ENCODE data around the gene SSU72. TPM values are rescaled to one million over a fixed set of nuclear protein-coding genes. Genes with fewer than 3 reads are reported as not detected.

The SSU72 gene
- polyA plus RNA-seq, 1 of the 3 experiments (the other 2 are of a cell fraction), result 104 TPM

- Histone ChIP-seq H3K9me3 (no peaks in the 10 kb centered on the region), H3K9ac (no peak overlapping the region), H4K20me1 (ENCODE audit: insufficient read depth) (peaks cover 10% of the 10 kb centered on the region), H3K79me2 (ENCODE audit: insufficient read depth) (peaks cover 45% of the 10 kb centered on the region), H3K36me3 (replicated peaks in 1 of 2; ENCODE audit: control insufficient read depth in 1 of 2, insufficient read depth in 2 of 2, low read length in 1 of 2) (peaks cover 3 to 7% of the 10 kb centered on the region in 2 experiments), H3K27ac (ENCODE audit: low read depth in 2 of 2, low read length in 1 of 2) (no peak overlapping the region), H3K4me3 (ENCODE audit: low read depth in 2 of 2, low read length in 1 of 2) (no peak overlapping the region), H3K4me2 (no peak overlapping the region), H3K9me2 (no peaks in the 10 kb centered on the region), H2AFZ (ENCODE audit: low read depth) (no peak overlapping the region), H3K4me1 (ENCODE audit: control insufficient read depth in 1 of 2, insufficient read depth in 2 of 2, low read depth in 1 of 2, low read length in 1 of 2) (peaks cover 0 to 18% of the 10 kb centered on the region in 2 experiments; a peak in 1 of 4 replicates), H3K27me3 (ENCODE audit: insufficient read depth) (no peaks in the 10 kb centered on the region), H3F3A (replicated peaks; ENCODE audit: insufficient read depth) (no peaks in the 10 kb centered on the region)
- TF ChIP-seq, protein P1, sequence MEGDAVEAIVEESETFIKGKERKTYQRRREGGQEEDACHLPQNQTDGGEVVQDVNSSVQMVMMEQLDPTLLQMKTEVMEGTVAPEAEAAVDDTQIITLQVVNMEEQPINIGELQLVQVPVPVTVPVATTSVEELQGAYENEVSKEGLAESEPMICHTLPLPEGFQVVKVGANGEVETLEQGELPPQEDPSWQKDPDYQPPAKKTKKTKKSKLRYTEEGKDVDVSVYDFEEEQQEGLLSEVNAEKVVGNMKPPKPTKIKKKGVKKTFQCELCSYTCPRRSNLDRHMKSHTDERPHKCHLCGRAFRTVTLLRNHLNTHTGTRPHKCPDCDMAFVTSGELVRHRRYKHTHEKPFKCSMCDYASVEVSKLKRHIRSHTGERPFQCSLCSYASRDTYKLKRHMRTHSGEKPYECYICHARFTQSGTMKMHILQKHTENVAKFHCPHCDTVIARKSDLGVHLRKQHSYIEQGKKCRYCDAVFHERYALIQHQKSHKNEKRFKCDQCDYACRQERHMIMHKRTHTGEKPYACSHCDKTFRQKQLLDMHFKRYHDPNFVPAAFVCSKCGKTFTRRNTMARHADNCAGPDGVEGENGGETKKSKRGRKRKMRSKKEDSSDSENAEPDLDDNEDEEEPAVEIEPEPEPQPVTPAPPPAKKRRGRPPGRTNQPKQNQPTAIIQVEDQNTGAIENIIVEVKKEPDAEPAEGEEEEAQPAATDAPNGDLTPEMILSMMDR (IDR thresholded peaks at IDR 0.05), result no peak
- TF ChIP-seq FOXJ3 (CRISPR knock-in tag; IDR thresholded peaks at IDR 0.05) (no peak), RCOR1 (IDR thresholded peaks at IDR 0.05; ENCODE audit: low read length) (no peak)
- no peak for DNase-seq
- ChIA-PET POLR2A (no interaction called here), CTCF (no interaction called here)
- WGBS (ENCODE audit: low lambda C conversion rate), result 100% methylated on average over 1 of the region's 9 CpGs
Observed at GRCh38 chr1:1618396-1619068, 43.9 kb upstream of the SSU72 start.

DNA sequence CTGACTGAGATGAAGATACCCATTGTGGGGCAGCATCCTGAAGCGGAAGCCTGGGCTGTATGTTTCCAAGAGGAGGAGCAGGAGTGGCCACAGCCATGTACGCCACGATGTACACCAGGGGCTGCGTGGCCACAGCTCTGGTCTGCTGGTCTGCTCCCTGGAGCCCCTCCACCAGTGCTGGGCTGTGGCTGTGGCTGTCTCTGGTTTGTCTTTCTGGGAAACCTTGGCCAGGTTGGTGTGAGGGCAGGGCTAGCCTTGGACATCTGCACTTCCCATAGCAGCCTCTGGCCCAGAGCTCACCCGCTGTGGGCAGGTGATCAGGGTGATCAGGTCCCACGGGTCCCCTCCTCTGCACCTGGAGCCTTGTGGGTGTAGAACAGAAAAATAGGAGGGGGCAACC, 43.3 kb upstream of the SSU72 start:
- H3K27me3 ChIP-seq (ENCODE audit: insufficient read depth), result no peaks in the 10 kb centered on the region
- peaks cover 3 to 7% of the 10 kb centered on the region in 2 experiments for H3K36me3 ChIP-seq (replicated peaks in 1 of 2; ENCODE audit: control insufficient read depth in 1 of 2, insufficient read depth in 2 of 2, low read length in 1 of 2)
- H3K4me1 ChIP-seq (ENCODE audit: control insufficient read depth in 1 of 2, insufficient read depth in 2 of 2, low read depth in 1 of 2, low read length in 1 of 2), result peaks cover 0 to 18% of the 10 kb centered on the region in 2 experiments; a peak in 1 of 4 replicates
- H3K4me2 ChIP-seq, result no peak overlapping the region
- ChIA-PET CTCF (interaction anchor here (0.6 kb wide), 1 partner anchor 211 kb away, joined by 3 read pairs; no protein-coding TSS in a partner anchor), POLR2A (no interaction called here)
- H2AFZ ChIP-seq (ENCODE audit: low read depth), result no peak overlapping the region
- H3K27ac ChIP-seq (ENCODE audit: low read depth in 2 of 2, low read length in 1 of 2), result no peak overlapping the region
- H3K79me2 ChIP-seq (ENCODE audit: insufficient read depth), result peaks cover 49% of the 10 kb centered on the region
- H4K20me1 ChIP-seq (ENCODE audit: insufficient read depth), result peaks cover 10% of the 10 kb centered on the region
- 100% methylated on average over 1 of the region's 6 CpGs for WGBS (ENCODE audit: low lambda C conversion rate)
- no peak overlapping the region for H3K4me3 ChIP-seq (ENCODE audit: low read depth in 2 of 2, low read length in 1 of 2)
- TF ChIP-seq EP300 (IDR thresholded peaks at IDR 0.05; ENCODE audit: borderline replicate concordance in 1 of 2, low read depth in 1 of 2, low read length in 1 of 2) (no peak), PBX3 (IDR thresholded peaks at IDR 0.05) (no peak), FOSL2 (IDR thresholded peaks at IDR 0.05; ENCODE audit: borderline replicate concordance, low read depth) (no peak), RCOR1 (IDR thresholded peaks at IDR 0.05; ENCODE audit: low read length) (no peak), MEF2A (IDR thresholded peaks at IDR 0.05; ENCODE audit: borderline replicate concordance, low read depth) (no peak), ELF1 (IDR thresholded peaks at IDR 0.05) (no peak), TAF1 (IDR thresholded peaks at IDR 0.05; ENCODE audit: borderline replicate concordance, low read depth, low read length) (no peak), EZH2phosphoT487 (IDR thresholded peaks at IDR 0.05; ENCODE audit: borderline replicate concordance, low read depth) (no peak), CHD2 (IDR thresholded peaks at IDR 0.05; ENCODE audit: low read length, partially characterized antibody) (no peak), MXI1 (IDR thresholded peaks at IDR 0.05; ENCODE audit: low read depth, low read length) (no peak), REST (IDR thresholded peaks at IDR 0.05; ENCODE audit: low read depth, low read length) (no peak), TEAD4 (IDR thresholded peaks at IDR 0.05; ENCODE audit: borderline replicate concordance, insufficient read depth) (no peak), TCF12 (IDR thresholded peaks at IDR 0.05) (no peak)
- TF ChIP-seq, protein P2, sequence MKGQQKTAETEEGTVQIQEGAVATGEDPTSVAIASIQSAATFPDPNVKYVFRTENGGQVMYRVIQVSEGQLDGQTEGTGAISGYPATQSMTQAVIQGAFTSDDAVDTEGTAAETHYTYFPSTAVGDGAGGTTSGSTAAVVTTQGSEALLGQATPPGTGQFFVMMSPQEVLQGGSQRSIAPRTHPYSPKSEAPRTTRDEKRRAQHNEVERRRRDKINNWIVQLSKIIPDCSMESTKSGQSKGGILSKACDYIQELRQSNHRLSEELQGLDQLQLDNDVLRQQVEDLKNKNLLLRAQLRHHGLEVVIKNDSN (IDR thresholded peaks at IDR 0.05; ENCODE audit: borderline replicate concordance, low read depth), result no peak
- H3K9ac ChIP-seq, result no peak overlapping the region
- H3F3A ChIP-seq (replicated peaks; ENCODE audit: insufficient read depth), result no peaks in the 10 kb centered on the region
- DNase-seq, result no peak
- no peaks in the 10 kb centered on the region for H3K9me2 ChIP-seq
- H3K9me3 ChIP-seq, result no peaks in the 10 kb centered on the region

Measured in SK-N-SH (cell line).